Measurements from ENCODE around the gene GNAI1. TPM values are rescaled to one million over a fixed set of nuclear protein-coding genes. Genes with fewer than 3 reads are reported as not detected.

Gene GNAI1
- total and polyA plus RNA-seq, 11 donors = 4.6 to 26.1 (median 14.1) TPM

DNA sequence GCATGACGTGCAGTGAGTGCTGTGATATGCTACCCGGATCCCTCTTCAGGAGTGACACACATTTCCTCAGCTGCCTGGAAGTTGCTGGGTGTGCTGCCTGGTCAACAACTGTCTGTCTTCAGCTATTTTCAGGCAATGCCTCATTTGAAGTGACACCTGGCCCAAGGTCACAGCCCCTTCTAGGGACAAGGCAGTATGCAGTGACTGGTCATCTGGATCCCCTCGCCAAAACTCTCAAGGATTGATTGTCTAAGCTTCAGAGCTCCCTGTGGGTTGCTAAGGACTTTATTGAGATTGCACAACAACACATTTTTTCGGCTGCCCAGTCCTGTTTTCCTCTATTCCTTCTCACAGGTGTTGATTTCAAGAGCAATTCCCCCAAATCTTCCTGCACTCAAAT lies 108.8 kb downstream of the GNAI1 start:
- no peaks in the 10 kb centered on the region for H3K9me3 ChIP-seq
- intact Hi-C loops (cut with DNase I) = no loop called here
- no peak for ATAC-seq
- H3K27me3 ChIP-seq = no peaks in the 10 kb centered on the region
- peaks cover 0 to 15% (median 3%) of the 10 kb centered on the region in 12 donors for H3K4me1 ChIP-seq
- TF ChIP-seq POLR2A (IDR thresholded peaks at IDR 0.05) = no peak
- TF ChIP-seq, protein P1, sequence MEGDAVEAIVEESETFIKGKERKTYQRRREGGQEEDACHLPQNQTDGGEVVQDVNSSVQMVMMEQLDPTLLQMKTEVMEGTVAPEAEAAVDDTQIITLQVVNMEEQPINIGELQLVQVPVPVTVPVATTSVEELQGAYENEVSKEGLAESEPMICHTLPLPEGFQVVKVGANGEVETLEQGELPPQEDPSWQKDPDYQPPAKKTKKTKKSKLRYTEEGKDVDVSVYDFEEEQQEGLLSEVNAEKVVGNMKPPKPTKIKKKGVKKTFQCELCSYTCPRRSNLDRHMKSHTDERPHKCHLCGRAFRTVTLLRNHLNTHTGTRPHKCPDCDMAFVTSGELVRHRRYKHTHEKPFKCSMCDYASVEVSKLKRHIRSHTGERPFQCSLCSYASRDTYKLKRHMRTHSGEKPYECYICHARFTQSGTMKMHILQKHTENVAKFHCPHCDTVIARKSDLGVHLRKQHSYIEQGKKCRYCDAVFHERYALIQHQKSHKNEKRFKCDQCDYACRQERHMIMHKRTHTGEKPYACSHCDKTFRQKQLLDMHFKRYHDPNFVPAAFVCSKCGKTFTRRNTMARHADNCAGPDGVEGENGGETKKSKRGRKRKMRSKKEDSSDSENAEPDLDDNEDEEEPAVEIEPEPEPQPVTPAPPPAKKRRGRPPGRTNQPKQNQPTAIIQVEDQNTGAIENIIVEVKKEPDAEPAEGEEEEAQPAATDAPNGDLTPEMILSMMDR (IDR thresholded peaks at IDR 0.05) = no peak
- no peak overlapping the region for H3K4me3 ChIP-seq
- no peak for DNase-seq
- WGBS, 4 donors = 73 to 81% (median 78%) methylated on average over 4 of the region's 4 CpGs
- no peaks in the 10 kb centered on the region for H3K36me3 ChIP-seq
- no peak overlapping the region for H3K27ac ChIP-seq

DNA sequence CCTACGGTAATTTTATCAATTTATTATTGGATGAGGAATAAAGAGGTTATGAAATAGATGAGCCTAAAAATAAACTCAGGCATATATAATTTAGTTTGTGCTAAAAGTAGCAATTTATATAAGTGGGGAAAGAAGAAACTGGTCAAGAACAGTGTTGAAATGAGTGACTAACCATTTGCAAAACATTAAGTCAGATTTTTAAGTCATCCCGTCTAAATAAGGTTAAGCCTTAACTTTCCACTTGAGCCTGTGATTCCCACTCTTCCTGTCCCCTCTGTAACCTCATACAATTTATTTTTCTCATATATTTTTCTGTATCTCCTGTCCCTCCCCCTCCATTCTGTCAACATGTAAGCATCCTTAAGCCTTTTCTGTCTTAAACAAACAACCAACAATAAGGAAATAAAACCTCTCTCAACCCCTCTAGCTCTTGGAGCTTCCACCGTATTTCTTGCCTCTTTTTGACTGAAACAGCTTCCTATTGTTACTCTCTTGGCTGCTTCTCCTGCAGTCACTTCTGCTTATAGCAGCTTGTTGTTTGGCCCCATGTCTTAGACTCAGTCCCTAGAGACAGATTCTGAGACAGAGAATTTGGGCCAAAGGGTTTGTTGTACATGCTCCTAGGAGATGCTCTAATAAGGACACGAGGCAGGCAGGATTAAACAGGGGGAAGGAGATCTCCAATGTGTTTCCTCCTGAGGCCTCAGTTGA lies 109.7 kb downstream of the GNAI1 start:
- Histone ChIP-seq H3K36me3 (no peaks in the 10 kb centered on the region), H3K4me3 (no peak overlapping the region), H3K27me3 (no peaks in the 10 kb centered on the region), H3K27ac (peak overlapping the region in 5 of 12 donors; percentile 2 to 46 (median 12)), H3K9me3 (no peaks in the 10 kb centered on the region), H3K4me1 (peaks cover 0 to 15% (median 3%) of the 10 kb centered on the region in 12 donors)
- intact Hi-C loops (cut with DNase I) = no loop called here
- ATAC-seq (peak in 3 of 4 donors; percentile 47 to 83 (median 73)), DNase-seq (peak in 2 of 5 donors; percentile 18 to 31)
- 42 to 59% (median 45%) methylated on average over 4 of the region's 4 CpGs for WGBS, 4 donors
- TF ChIP-seq, protein P1 (IDR thresholded peaks at IDR 0.05) = no peak
- no peak for TF ChIP-seq POLR2A (IDR thresholded peaks at IDR 0.05)

DNA sequence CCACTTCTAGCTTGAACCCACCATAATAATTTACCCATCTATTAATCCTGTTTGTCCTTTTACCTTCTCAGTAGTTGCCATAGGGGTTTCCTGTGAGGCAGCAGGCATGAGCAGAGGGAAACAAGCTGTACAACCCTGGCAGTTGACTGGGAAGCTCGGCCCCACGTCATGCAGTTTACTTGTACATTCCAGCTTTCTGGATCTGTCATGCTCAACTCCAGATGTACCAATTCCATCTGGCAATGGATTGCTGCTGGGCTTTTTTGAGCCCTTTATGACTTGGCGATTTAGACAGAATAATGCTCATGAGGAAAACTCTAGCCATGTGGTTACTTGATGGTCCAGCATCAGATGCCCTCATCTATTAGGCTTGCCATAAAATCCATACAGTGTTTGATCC lies 112.5 kb downstream of the GNAI1 start:
- no peaks in the 10 kb centered on the region for H3K27me3 ChIP-seq
- WGBS, 4 donors = 84 to 92% (median 90%) methylated on average over 3 of the region's 3 CpGs
- H3K4me3 ChIP-seq = no peak overlapping the region
- no peak overlapping the region for H3K27ac ChIP-seq
- no peak for ATAC-seq
- H3K4me1 ChIP-seq = peaks cover 0 to 15% (median 3%) of the 10 kb centered on the region in 12 donors
- intact Hi-C loops (cut with DNase I) = no loop called here
- no peaks in the 10 kb centered on the region for H3K36me3 ChIP-seq
- DNase-seq = no peak
- no peak for TF ChIP-seq POLR2A (IDR thresholded peaks at IDR 0.05)
- TF ChIP-seq, protein P1 (IDR thresholded peaks at IDR 0.05) = no peak
- no peaks in the 10 kb centered on the region for H3K9me3 ChIP-seq

DNA sequence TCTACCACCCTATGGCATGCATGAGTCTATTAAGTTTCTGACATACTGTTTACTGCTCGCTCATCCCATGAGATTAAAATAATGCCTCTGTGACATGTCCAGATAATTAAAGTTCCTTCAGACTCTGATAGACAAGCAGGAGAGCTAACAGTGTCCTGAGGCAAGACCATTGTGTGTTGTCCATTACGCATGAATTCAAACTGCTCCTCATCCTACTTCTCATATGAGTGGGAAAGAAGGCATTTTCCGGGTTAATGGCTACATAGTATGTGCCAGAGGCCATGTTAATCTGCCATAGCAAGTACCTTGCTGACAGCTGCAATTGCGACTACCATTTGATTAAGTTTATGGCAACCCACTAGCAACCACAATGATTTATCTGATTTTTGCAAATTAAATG lies 113.3 kb downstream of the GNAI1 start:
- Histone ChIP-seq H3K36me3 (no peaks in the 10 kb centered on the region), H3K27ac (no peak overlapping the region), H3K9me3 (no peaks in the 10 kb centered on the region), H3K27me3 (no peaks in the 10 kb centered on the region), H3K4me3 (no peak overlapping the region), H3K4me1 (peaks cover 0 to 15% (median 3%) of the 10 kb centered on the region in 12 donors)
- ATAC-seq (no peak), DNase-seq (no peak)
- TF ChIP-seq, protein P1 (IDR thresholded peaks at IDR 0.05) = no peak
- TF ChIP-seq POLR2A (IDR thresholded peaks at IDR 0.05) = no peak
- intact Hi-C loops (cut with DNase I) = no loop called here
- WGBS, 4 donors = 94 to 97% (median 95%) methylated on average over 4 of the region's 4 CpGs
